Stimulated activated CD4-positive, alpha-beta T cell treated with anti-CD3 and anti-CD28 coated beads, Interleukin-15, amount 100 ng/mL, for 1 hour (primary cell): Measurements from ENCODE around the gene DDX11.
"Not testable (repeated sequence)": the region's sequence is repeated elsewhere in the genome, so short reads cannot be mapped to it uniquely, and the experiment has no call there.

Experiments used
- DNase-seq, 2 donors: peaks; one replicate each; pipeline ENCODE4 v3.0.0-alpha.2; 2020; ENCODE audit warnings: low read depth in 1 of 2, low spot score in 1 of 2

DDX11 gene

GRCh38 chr12:31098363-31098762 lies 24.7 kb downstream of the DDX11 start:
- DNase-seq: not testable (repeated sequence)

GRCh38 chr12:31098771-31099170 lies 25.1 kb downstream of the DDX11 start:
- DNase-seq: not testable (repeated sequence)

- not testable (repeated sequence) for DNase-seq
Measured at GRCh38 chr12:31099434-31099833, 25.8 kb downstream of the DDX11 start.

- DNase-seq: not testable (repeated sequence)
Measured at GRCh38 chr12:31100503-31101208, 27.0 kb downstream of the DDX11 start.

GRCh38 chr12:31102125-31102524 lies 28.5 kb downstream of the DDX11 start:
- not testable (repeated sequence) for DNase-seq

- DNase-seq: not testable (repeated sequence)
Measured at GRCh38 chr12:31102596-31102995, 28.9 kb downstream of the DDX11 start.

GRCh38 chr12:31103561-31103975 lies 29.9 kb downstream of the DDX11 start:
- DNase-seq: not testable (repeated sequence)

GRCh38 chr12:31104220-31104619 lies 30.6 kb downstream of the DDX11 start:
- DNase-seq: not testable (repeated sequence)

GRCh38 chr12:31104773-31105172 lies 31.1 kb downstream of the DDX11 start:
- not testable (repeated sequence) for DNase-seq

- no peak for DNase-seq
Measured at GRCh38 chr12:31105668-31106067, 32.0 kb downstream of the DDX11 start.

GRCh38 chr12:31106101-31106803 lies 32.6 kb downstream of the DDX11 start:
- no peak for DNase-seq

GRCh38 chr12:31109773-31110172 lies 36.1 kb downstream of the DDX11 start:
- not testable (repeated sequence) for DNase-seq

- not testable (repeated sequence) for DNase-seq
Measured at GRCh38 chr12:31110263-31110662, 36.6 kb downstream of the DDX11 start.

- DNase-seq: not testable (repeated sequence)
Measured at GRCh38 chr12:31115092-31115601, 41.5 kb downstream of the DDX11 start.

GRCh38 chr12:31116846-31117202 lies 43.2 kb downstream of the DDX11 start:
- not testable (repeated sequence) for DNase-seq

- peak; percentile 29 to 57 for DNase-seq
Measured at GRCh38 chr12:31117203-31118011, 43.7 kb downstream of the DDX11 start.

GRCh38 chr12:31118347-31119191 lies 44.9 kb downstream of the DDX11 start:
- peak in 1 of 2 donors; percentile 16 for DNase-seq

- DNase-seq: no peak
Measured at GRCh38 chr12:31119192-31119802, 45.6 kb downstream of the DDX11 start.

GRCh38 chr12:31119803-31120211 lies 46.1 kb downstream of the DDX11 start:
- no peak for DNase-seq

- DNase-seq: no peak
Measured at GRCh38 chr12:31120392-31121008, 46.8 kb downstream of the DDX11 start.
